ENCODE data around the gene WDFY2.
"Not testable (repeated sequence)": the region's sequence is repeated elsewhere in the genome, so short reads cannot be mapped to it uniquely, and the experiment has no call there.

GRCh38 chr13:51569001-51569400, 15.3 kb upstream of the WDFY2 start:
- TF ChIP-seq, protein P1, sequence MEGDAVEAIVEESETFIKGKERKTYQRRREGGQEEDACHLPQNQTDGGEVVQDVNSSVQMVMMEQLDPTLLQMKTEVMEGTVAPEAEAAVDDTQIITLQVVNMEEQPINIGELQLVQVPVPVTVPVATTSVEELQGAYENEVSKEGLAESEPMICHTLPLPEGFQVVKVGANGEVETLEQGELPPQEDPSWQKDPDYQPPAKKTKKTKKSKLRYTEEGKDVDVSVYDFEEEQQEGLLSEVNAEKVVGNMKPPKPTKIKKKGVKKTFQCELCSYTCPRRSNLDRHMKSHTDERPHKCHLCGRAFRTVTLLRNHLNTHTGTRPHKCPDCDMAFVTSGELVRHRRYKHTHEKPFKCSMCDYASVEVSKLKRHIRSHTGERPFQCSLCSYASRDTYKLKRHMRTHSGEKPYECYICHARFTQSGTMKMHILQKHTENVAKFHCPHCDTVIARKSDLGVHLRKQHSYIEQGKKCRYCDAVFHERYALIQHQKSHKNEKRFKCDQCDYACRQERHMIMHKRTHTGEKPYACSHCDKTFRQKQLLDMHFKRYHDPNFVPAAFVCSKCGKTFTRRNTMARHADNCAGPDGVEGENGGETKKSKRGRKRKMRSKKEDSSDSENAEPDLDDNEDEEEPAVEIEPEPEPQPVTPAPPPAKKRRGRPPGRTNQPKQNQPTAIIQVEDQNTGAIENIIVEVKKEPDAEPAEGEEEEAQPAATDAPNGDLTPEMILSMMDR (IDR thresholded peaks at IDR 0.05), result not testable (repeated sequence)
- not testable (repeated sequence) for TF ChIP-seq POLR2A (IDR thresholded peaks at IDR 0.05)

All from tibial nerve (tissue), 3 donors.